Measurements from ENCODE around the gene ATXN1. TPM values are rescaled to one million over a fixed set of nuclear protein-coding genes. Genes with fewer than 3 reads are reported as not detected.

ATXN1 gene
- total RNA-seq, 1 donor from 2014 or later = 15.5 TPM

GRCh38 chr6:16677458-16677857, 83.8 kb downstream of the ATXN1 start:
- Mint-ChIP-seq H3K36me3 (ENCODE audit: unreplicated experiment) (no peaks in the 10 kb centered on the region), H3K9me3 (ENCODE audit: unreplicated experiment) (no peaks in the 10 kb centered on the region), H3K27me3 (ENCODE audit: unreplicated experiment) (no peaks in the 10 kb centered on the region), H3K4me3 (ENCODE audit: unreplicated experiment) (no peak overlapping the region), H3K27ac (ENCODE audit: unreplicated experiment) (no peak overlapping the region), H3K4me1 (ENCODE audit: low read depth, unreplicated experiment) (no peaks in the 10 kb centered on the region)
- DNase-seq = no peak
- TF ChIP-seq CTCF (IDR thresholded peaks at IDR 0.05; ENCODE audit: partially characterized antibody, unreplicated experiment) = no peak

GRCh38 chr6:16676978-16677377, 84.3 kb downstream of the ATXN1 start:
- Mint-ChIP-seq H3K27ac (ENCODE audit: unreplicated experiment) (no peak overlapping the region), H3K4me1 (ENCODE audit: low read depth, unreplicated experiment) (no peaks in the 10 kb centered on the region), H3K4me3 (ENCODE audit: unreplicated experiment) (no peak overlapping the region), H3K36me3 (ENCODE audit: unreplicated experiment) (no peaks in the 10 kb centered on the region), H3K9me3 (ENCODE audit: unreplicated experiment) (no peaks in the 10 kb centered on the region), H3K27me3 (ENCODE audit: unreplicated experiment) (no peaks in the 10 kb centered on the region)
- DNase-seq = no peak
- no peak for TF ChIP-seq CTCF (IDR thresholded peaks at IDR 0.05; ENCODE audit: partially characterized antibody, unreplicated experiment)

- TF ChIP-seq CTCF (IDR thresholded peaks at IDR 0.05; ENCODE audit: partially characterized antibody, unreplicated experiment) = no peak
- Mint-ChIP-seq H3K27ac (ENCODE audit: unreplicated experiment) (no peak overlapping the region), H3K9me3 (ENCODE audit: unreplicated experiment) (no peaks in the 10 kb centered on the region), H3K4me3 (ENCODE audit: unreplicated experiment) (no peak overlapping the region), H3K27me3 (ENCODE audit: unreplicated experiment) (no peaks in the 10 kb centered on the region), H3K4me1 (ENCODE audit: low read depth, unreplicated experiment) (no peaks in the 10 kb centered on the region), H3K36me3 (ENCODE audit: unreplicated experiment) (no peaks in the 10 kb centered on the region)
- DNase-seq = no peak
Observed at GRCh38 chr6:16676376-16676775, 84.9 kb downstream of the ATXN1 start.

- Mint-ChIP-seq H3K27me3 (ENCODE audit: unreplicated experiment) (no peaks in the 10 kb centered on the region), H3K9me3 (ENCODE audit: unreplicated experiment) (peaks cover 2% of the 10 kb centered on the region), H3K36me3 (ENCODE audit: unreplicated experiment) (no peaks in the 10 kb centered on the region), H3K4me1 (ENCODE audit: low read depth, unreplicated experiment) (no peaks in the 10 kb centered on the region), H3K27ac (ENCODE audit: unreplicated experiment) (no peak overlapping the region), H3K4me3 (ENCODE audit: unreplicated experiment) (no peak overlapping the region)
- TF ChIP-seq CTCF (IDR thresholded peaks at IDR 0.05; ENCODE audit: partially characterized antibody, unreplicated experiment) = no peak
- DNase-seq = no peak
Observed at GRCh38 chr6:16674801-16675392, 86.4 kb downstream of the ATXN1 start.

- Mint-ChIP-seq H3K27ac (ENCODE audit: unreplicated experiment) (no peak overlapping the region), H3K4me3 (ENCODE audit: unreplicated experiment) (no peak overlapping the region), H3K9me3 (ENCODE audit: unreplicated experiment) (peaks cover 2% of the 10 kb centered on the region), H3K36me3 (ENCODE audit: unreplicated experiment) (no peaks in the 10 kb centered on the region), H3K4me1 (ENCODE audit: low read depth, unreplicated experiment) (no peaks in the 10 kb centered on the region), H3K27me3 (ENCODE audit: unreplicated experiment) (no peaks in the 10 kb centered on the region)
- no peak for DNase-seq
- no peak for TF ChIP-seq CTCF (IDR thresholded peaks at IDR 0.05; ENCODE audit: partially characterized antibody, unreplicated experiment)
Observed at GRCh38 chr6:16673011-16673797, 88.1 kb downstream of the ATXN1 start.
